GM12875 (cell line): ENCODE measurements around the gene USP51.
"Not testable (repeated sequence)": the region's sequence is repeated elsewhere in the genome, so short reads cannot be mapped to it uniquely, and the experiment has no call there.

Experiments used
- H3K4me3 ChIP-seq: one replicate; pipeline ENCODE4 v1.5.1; 2011; ENCODE audit warnings: low read depth, low read length, control low read depth
- TF ChIP-seq, protein P1 (sequence below): IDR thresholded peaks from 2 replicates; pipeline ENCODE4 v1.5.1; 2011; ENCODE audit warnings: low read depth, mild to moderate bottlenecking, control low read depth, inconsistent platforms, low read length, moderate library complexity, borderline replicate concordance; ENCODE audit not compliant: insufficient read depth

USP51 gene

DNA sequence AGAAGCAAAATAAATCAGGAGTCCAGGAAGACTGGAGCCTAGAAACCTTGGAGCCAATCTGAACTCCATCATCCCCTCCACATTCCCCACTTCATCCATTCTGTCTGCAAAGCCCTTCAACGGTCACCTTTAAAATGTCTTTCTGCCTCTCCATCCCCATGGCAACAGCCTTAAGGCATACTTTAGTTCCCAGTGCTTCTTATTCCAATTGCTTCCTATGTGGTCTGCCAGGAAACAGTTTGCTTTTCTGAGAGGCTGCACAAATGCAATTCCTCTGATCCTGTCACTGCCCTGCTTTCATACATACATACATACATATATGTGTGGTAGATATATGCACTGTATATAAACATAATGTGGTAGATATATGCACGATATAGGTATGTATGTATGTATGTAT lies 38.5 kb downstream of the USP51 start:
- TF ChIP-seq, protein P1, sequence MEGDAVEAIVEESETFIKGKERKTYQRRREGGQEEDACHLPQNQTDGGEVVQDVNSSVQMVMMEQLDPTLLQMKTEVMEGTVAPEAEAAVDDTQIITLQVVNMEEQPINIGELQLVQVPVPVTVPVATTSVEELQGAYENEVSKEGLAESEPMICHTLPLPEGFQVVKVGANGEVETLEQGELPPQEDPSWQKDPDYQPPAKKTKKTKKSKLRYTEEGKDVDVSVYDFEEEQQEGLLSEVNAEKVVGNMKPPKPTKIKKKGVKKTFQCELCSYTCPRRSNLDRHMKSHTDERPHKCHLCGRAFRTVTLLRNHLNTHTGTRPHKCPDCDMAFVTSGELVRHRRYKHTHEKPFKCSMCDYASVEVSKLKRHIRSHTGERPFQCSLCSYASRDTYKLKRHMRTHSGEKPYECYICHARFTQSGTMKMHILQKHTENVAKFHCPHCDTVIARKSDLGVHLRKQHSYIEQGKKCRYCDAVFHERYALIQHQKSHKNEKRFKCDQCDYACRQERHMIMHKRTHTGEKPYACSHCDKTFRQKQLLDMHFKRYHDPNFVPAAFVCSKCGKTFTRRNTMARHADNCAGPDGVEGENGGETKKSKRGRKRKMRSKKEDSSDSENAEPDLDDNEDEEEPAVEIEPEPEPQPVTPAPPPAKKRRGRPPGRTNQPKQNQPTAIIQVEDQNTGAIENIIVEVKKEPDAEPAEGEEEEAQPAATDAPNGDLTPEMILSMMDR: no peak
- H3K4me3 ChIP-seq: no peak overlapping the region

DNA sequence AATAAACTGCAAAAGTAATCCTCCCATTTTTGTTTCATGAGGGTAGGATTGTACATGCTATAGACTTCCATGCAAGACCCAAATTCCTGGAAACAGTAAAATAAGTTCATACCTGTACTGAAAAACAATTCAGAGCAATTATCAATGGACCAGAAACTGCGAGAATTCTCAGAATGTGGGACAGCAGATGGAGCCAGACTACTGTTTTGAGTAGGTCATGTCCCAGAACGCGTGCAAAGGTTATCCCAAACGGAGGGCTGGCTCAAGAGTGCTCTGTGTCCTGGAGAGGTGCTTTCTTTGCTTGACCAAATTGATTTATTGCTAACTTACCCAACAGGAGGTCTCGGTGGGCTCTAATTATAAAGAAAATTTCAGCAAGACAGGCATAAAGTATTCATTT lies 39.4 kb downstream of the USP51 start:
- no peak overlapping the region for H3K4me3 ChIP-seq
- TF ChIP-seq, protein P1: no peak

DNA sequence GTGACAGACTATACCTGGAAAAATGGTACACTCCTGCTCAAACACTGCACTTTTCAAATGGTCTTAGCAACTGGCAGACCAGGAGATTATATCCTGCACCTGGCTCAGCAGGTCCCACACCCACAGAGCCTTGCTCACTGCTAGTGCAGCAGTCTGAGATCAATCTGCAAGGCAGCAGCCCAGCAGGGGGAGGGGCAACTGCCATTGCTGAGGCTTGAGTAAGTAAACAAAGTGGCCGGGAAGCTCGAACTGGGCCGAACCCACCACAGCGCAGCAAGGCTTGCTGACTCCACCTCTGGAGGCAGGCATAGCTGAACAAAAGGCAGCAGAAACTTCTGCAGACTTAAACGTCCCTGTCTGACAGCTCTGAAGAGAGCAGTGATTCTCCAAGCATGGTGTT lies 46.2 kb downstream of the USP51 start:
- H3K4me3 ChIP-seq: not testable (repeated sequence)
